GM23248 (cell line): ENCODE measurements around the gene ARMC12. TPM values are rescaled to one million over a fixed set of nuclear protein-coding genes. Genes with fewer than 3 reads are reported as not detected.

ENCODE experiments used
- DNase-seq: peaks from one replicate; pipeline ENCODE4 v3.0.0-alpha.2; 2015
- H2AFZ ChIP-seq: fragments of 200-600 bp; sonication (generic); 2 replicates; pipeline ENCODE4 v1.6.1; 2016; ENCODE audit warnings: antibody characterized with exemption
- H3F3A ChIP-seq: fragments of 200-600 bp; sonication (generic); 2 replicates; pipeline ENCODE4 v1.6.1; 2016; ENCODE audit warnings: mild to moderate bottlenecking, antibody characterized with exemption, mixed run types; ENCODE audit not compliant: insufficient read depth
- H3K27ac ChIP-seq: fragments of 200-600 bp; sonication (generic); 2 replicates; pipeline ENCODE4 v1.5.1; 2016; ENCODE audit warnings: mild to moderate bottlenecking
- H3K27me3 ChIP-seq: fragments of 200-600 bp; sonication (generic); replicated peaks from 2 replicates; pipeline ENCODE4 v1.6.1; 2016; ENCODE audit warnings: mild to moderate bottlenecking; ENCODE audit not compliant: insufficient read depth
- H3K36me3 ChIP-seq: fragments of 200-600 bp; sonication (generic); 2 replicates; pipeline ENCODE4 v1.6.1; 2016; ENCODE audit warnings: low read depth, mild to moderate bottlenecking
- H3K4me1 ChIP-seq: fragments of 200-600 bp; sonication (generic); 2 replicates; pipeline ENCODE4 v1.6.1; 2016; ENCODE audit warnings: mild to moderate bottlenecking; ENCODE audit not compliant: insufficient read depth
- H3K4me2 ChIP-seq: fragments of 200-600 bp; sonication (generic); one replicate; pipeline ENCODE4 v1.6.1; 2016; ENCODE audit warnings: mild to moderate bottlenecking; ENCODE audit not compliant: unreplicated experiment
- H3K4me3 ChIP-seq: fragments of 200-600 bp; sonication (generic); 2 replicates; pipeline ENCODE4 v1.5.1; 2016; ENCODE audit warnings: mild to moderate bottlenecking
- H3K79me2 ChIP-seq: fragments of 200-600 bp; sonication (generic); 2 replicates; pipeline ENCODE4 v1.6.1; 2016; ENCODE audit warnings: mild to moderate bottlenecking; ENCODE audit not compliant: insufficient read depth
- H3K9ac ChIP-seq: fragments of 200-600 bp; sonication (generic); 2 replicates; pipeline ENCODE4 v1.6.1; 2016; ENCODE audit warnings: mild to moderate bottlenecking
- H3K9me2 ChIP-seq: fragments of 200-600 bp; sonication (generic); 2 replicates; pipeline ENCODE4 v1.6.1; 2016; ENCODE audit warnings: mixed run types, mild to moderate bottlenecking, moderate library complexity; ENCODE audit not compliant: insufficient read depth
- H3K9me3 ChIP-seq: fragments of 200-600 bp; sonication (generic); one replicate; pipeline ENCODE4 v1.6.1; 2017; ENCODE audit warnings: low read depth
- H4K20me1 ChIP-seq: fragments of 200-600 bp; sonication (generic); 2 replicates; pipeline ENCODE4 v1.6.0; 2016; ENCODE audit not compliant: insufficient read depth
- EZH2 ChIP-seq: fragments of 200-600 bp; sonication (generic); IDR thresholded peaks from 2 replicates; pipeline ENCODE4 v1.6.1; 2018; ENCODE audit warnings: antibody characterized with exemption, mild to moderate bottlenecking; ENCODE audit not compliant: insufficient read depth, poor library complexity, severe bottlenecking
- EZH2phosphoT487 ChIP-seq: fragments of 200-600 bp; sonication (generic); IDR thresholded peaks from 2 replicates; pipeline ENCODE4 v1.6.1; 2018; ENCODE audit warnings: antibody characterized with exemption, moderate library complexity, mild to moderate bottlenecking, low read depth; ENCODE audit not compliant: insufficient read depth
- WGBS, 2 experiments: methylation state at CpG; one replicate each; pipeline ENCODE4 v1.1.6; 2015 to 2017; ENCODE audit warnings: low lambda C conversion rate in 2 of 2, low coverage in 1 of 2; ENCODE audit errors: missing lambda C conversion rate in 2 of 2; 5-methylcytosine and 5-hydroxymethylcytosine counted together
- in situ Hi-C: fragments of 300-500 bp; cut with MboI; formaldehyde crosslinking; loops from 2 replicates; pipeline ENCODE4 v1.15.0; 2020
- polyA plus RNA-seq: library from polyadenylated mRNA; unstranded; fragments of >200 nt; fragmentation: Nextera tagmentation; extraction: Ambion mirVana; gene quantifications from 2 replicates; pipeline ENCODE4 v1.2.1, GENCODE V29; 2016
- total RNA-seq: library from RNA; depleted of rRNA; stranded (reverse); fragments of >200 nt; shearing (Covaris generic); gene quantifications from 2 replicates; pipeline ENCODE4 v1.2.3, GENCODE V29; 2014

Gene ARMC12
- total and polyA plus RNA-seq, 2 experiments from 2014 or later: 0.26 TPM; not detected in 1

GRCh38 chr6:35735452-35735851, 1.4 kb upstream of the ARMC12 start:
- no peak overlapping the region for H3K4me2 ChIP-seq
- WGBS, 2 experiments: 86 to 89% methylated on average over 3 of the region's 3 CpGs
- no peaks in the 10 kb centered on the region for H3K79me2 ChIP-seq
- H3K27me3 ChIP-seq: no peaks in the 10 kb centered on the region
- H3K36me3 ChIP-seq: no peaks in the 10 kb centered on the region
- TF ChIP-seq EZH2phosphoT487: no peak
- no peak for TF ChIP-seq EZH2
- H3K27ac ChIP-seq: no peak overlapping the region
- no peak overlapping the region for H3K9ac ChIP-seq
- 0 out of 2 replicates have a peak, but pooled peaks cover 6% of the 10 kb centered on the region for H3F3A ChIP-seq
- no peak for DNase-seq
- in situ Hi-C loops: loop anchor here (5.0 to 25.0 kb wide), 2 partner anchors 153 to 423 kb away; no protein-coding TSS in a partner anchor
- H4K20me1 ChIP-seq: no peaks in the 10 kb centered on the region
- H3K4me1 ChIP-seq: peaks cover 11% of the 10 kb centered on the region; the same call in 1 of the 2 replicates
- no peaks in the 10 kb centered on the region for H3K9me2 ChIP-seq
- no peaks in the 10 kb centered on the region for H3K9me3 ChIP-seq
- H3K4me3 ChIP-seq: no peak overlapping the region
- H2AFZ ChIP-seq: no peak overlapping the region

DNA sequence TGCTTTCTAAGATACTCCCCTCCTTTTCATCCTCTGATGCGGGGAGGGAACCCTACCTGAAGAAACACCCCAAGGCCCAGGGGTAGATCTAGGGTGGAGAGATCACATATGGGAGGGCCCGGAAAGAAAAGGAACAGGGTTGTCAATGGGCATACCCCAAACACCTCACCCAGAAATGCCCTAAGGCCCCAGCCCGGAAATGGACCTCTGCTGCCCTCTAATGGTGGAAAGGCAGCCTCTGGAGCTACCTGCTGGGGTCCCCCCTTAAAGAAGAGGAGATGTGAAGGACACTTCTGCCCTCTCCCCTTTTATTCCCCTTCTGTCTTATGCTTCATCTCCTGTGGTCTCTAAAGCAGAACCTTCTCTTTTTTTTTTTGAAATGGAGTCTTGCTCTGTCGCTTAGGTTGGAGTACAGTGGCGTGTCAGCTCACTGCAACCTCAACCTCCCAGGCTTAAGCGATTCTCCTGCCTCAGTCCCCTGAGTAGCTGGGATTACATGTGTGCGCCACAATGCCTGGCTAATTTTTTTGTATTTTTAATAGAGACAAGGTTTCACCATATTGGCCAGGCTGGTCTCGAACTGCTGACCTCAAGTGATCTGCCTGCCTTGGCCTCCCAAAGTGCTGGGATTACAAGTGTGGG, 458 bp upstream of the ARMC12 start:
- H3K9ac ChIP-seq: no peak overlapping the region
- H3K27me3 ChIP-seq: no peaks in the 10 kb centered on the region
- H2AFZ ChIP-seq: no peak overlapping the region
- H3K79me2 ChIP-seq: no peaks in the 10 kb centered on the region
- no peaks in the 10 kb centered on the region for H3K9me3 ChIP-seq
- no peak overlapping the region for H3K4me3 ChIP-seq
- peak; percentile 53 for DNase-seq
- TF ChIP-seq EZH2: no peak
- no peak for TF ChIP-seq EZH2phosphoT487
- H3K9me2 ChIP-seq: no peaks in the 10 kb centered on the region
- H3K4me2 ChIP-seq: no peak overlapping the region
- peaks cover 6% of the 10 kb centered on the region; the same call in 1 of the 2 replicates for H3K4me1 ChIP-seq
- no peaks in the 10 kb centered on the region for H4K20me1 ChIP-seq
- H3K27ac ChIP-seq: no peak overlapping the region
- in situ Hi-C loops: loop anchor here (5.0 to 25.0 kb wide), 2 partner anchors 154 to 424 kb away; no protein-coding TSS in a partner anchor
- WGBS, 2 experiments: 64 to 65% methylated on average over 8 of the region's 8 CpGs
- H3K36me3 ChIP-seq: no peaks in the 10 kb centered on the region
- H3F3A ChIP-seq: no peaks in the 10 kb centered on the region

DNA sequence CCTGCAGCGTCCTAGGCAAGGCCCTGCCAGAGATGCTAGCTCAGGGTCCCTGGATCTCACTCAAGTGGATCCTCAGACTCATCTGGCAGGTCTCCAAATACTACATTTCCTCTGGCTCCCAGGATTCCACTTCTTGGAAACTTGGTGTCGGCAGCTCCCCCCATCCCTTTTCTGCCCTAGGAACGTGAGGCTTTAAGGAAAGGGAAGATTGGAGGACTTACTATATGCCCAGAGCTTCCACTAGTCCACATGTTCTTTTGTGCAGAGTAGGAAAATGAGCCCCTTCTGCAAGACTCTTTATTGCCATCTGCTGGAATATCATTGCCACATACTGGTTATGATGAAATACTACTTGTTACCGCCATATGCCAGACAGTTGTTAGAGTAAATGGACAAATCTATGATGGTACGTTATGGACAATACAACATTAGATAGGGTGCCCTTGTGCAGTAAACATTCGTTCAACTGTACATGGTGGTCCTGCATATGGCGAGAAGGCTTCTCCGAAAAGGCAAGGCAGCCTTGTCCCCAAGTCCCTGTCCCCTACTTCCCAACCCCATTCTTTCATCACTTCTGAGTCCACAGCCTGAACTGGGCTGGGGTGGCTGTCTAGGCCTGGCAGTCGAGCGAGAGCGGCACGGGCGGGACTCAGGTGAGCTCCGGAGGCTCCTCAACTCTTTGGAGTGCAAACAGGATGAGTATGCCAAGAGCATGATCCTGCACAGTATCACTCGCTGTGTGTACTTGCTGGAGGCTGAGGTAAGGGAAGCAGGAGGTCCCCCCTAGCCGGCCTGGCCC, 780 bp downstream of the ARMC12 start:
- Histone ChIP-seq H2AFZ (no peak overlapping the region; the same call in 1 of the 2 replicates), H3K27me3 (no peaks in the 10 kb centered on the region), H3K36me3 (no peaks in the 10 kb centered on the region), H3K9ac (no peak overlapping the region), H3K4me3 (no peak overlapping the region), H3K27ac (no peak overlapping the region), H3F3A (no peaks in the 10 kb centered on the region), H3K4me2 (no peak overlapping the region), H3K9me2 (no peaks in the 10 kb centered on the region), H3K4me1 (peaks cover 3% of the 10 kb centered on the region; the same call in 1 of the 2 replicates), H3K9me3 (no peaks in the 10 kb centered on the region), H3K79me2 (no peaks in the 10 kb centered on the region), H4K20me1 (no peaks in the 10 kb centered on the region)
- 42 to 43% methylated on average over 14 to 15 of the region's 16 CpGs for WGBS, 2 experiments
- in situ Hi-C loops: loop anchor here (5.0 to 25.0 kb wide), 2 partner anchors 155 to 425 kb away; no protein-coding TSS in a partner anchor
- DNase-seq: peak; percentile 86
- TF ChIP-seq EZH2 (no peak), EZH2phosphoT487 (no peak)

DNA sequence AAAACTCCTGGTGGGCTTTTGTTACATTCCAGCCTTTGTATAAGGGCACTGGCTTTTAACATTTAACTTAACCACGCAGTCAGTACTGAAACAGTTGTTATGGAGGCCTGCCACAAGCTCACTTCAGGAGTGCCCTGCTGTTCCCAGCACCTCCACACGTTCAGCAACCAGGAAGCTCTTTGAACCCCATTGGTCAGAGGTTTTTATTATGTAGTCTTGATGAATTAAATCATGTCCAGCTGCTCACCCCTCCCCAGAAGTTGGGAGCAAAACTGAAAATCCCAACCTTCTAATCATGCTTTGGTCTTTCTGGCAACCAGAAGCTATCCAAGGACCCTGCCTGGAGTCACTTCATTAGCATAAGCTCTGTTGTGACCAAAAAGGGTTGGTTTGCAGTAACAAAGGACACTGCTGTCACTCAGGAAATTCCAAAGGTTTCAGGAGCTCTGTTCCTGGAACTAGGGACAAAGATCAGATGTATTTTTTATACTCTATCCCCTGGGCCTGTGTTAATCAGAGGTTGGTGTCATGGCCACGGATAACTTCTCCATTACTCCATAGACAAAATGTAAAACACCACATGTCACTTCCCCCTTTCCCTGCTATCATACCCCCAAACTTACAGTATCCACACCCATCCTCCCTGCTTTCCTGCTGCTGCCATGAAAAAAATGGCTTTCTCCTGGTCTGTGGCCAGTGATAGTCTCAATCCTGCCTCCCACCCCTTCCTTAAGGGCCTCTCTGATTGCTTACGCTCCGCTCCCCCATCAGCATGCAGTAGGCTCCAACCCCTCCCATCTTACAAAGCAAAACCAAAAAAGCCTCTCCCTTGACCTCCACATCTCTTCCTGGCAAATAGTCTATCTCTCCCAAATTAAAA, 3.1 kb downstream of the ARMC12 start:
- no peaks in the 10 kb centered on the region for H3K79me2 ChIP-seq
- no peak overlapping the region for H3K9ac ChIP-seq
- no peaks in the 10 kb centered on the region for H3K9me2 ChIP-seq
- no peak overlapping the region for H3K27ac ChIP-seq
- H3K9me3 ChIP-seq: no peaks in the 10 kb centered on the region
- no peak for TF ChIP-seq EZH2phosphoT487
- no peak for DNase-seq
- H2AFZ ChIP-seq: no peak overlapping the region
- no peaks in the 10 kb centered on the region for H3K36me3 ChIP-seq
- no peak overlapping the region for H3K4me2 ChIP-seq
- H3K4me1 ChIP-seq: no peaks in the 10 kb centered on the region
- WGBS, 2 experiments: 90% methylated on average over 5 of the region's 5 CpGs
- no peaks in the 10 kb centered on the region for H3F3A ChIP-seq
- no peak overlapping the region for H3K4me3 ChIP-seq
- in situ Hi-C loops: loop anchor here (5.0 to 25.0 kb wide), 2 partner anchors 158 to 428 kb away; no protein-coding TSS in a partner anchor
- H4K20me1 ChIP-seq: no peaks in the 10 kb centered on the region
- H3K27me3 ChIP-seq: no peaks in the 10 kb centered on the region
